Fibroblast of skin of right biceps (primary cell): ENCODE data around the gene TMEM53.

ENCODE experiments used
- DNase-seq: peaks from one replicate; pipeline ENCODE4 v3.0.0-alpha.2; 2013

TMEM53 gene

GRCh38 chr1:44674113-44675000 is at the start of gene TMEM53, which contains the start of gene ARMH1:
Gene TMEM53 (minus strand): TSS chr1:44674481. CDS start chr1:44674391, 90 bp downstream.
Gene ARMH1 (plus strand): TSS chr1:44674714. CDS start chr1:44689698, 14,984 bp downstream.
- DNase-seq, result peak; percentile 99

- no peak for DNase-seq
Measured at GRCh38 chr1:44723496-44724295, 49.4 kb upstream of the TMEM53 start.

GRCh38 chr1:44723064-44723463 is 48.8 kb upstream of the TMEM53 start:
- DNase-seq, result no peak

- peak; percentile 91 for DNase-seq
Measured at GRCh38 chr1:44721485-44722361, 47.4 kb upstream of the TMEM53 start.

- no peak for DNase-seq
Measured at GRCh38 chr1:44720281-44720680, 46.0 kb upstream of the TMEM53 start.

- DNase-seq, result no peak
Measured at GRCh38 chr1:44719318-44719717, 45.0 kb upstream of the TMEM53 start.

- no peak for DNase-seq
Measured at GRCh38 chr1:44718091-44718490, 43.8 kb upstream of the TMEM53 start.

GRCh38 chr1:44717653-44718052 is 43.4 kb upstream of the TMEM53 start:
- DNase-seq, result no peak

- DNase-seq, result no peak
Measured at GRCh38 chr1:44717156-44717555, 42.9 kb upstream of the TMEM53 start.

GRCh38 chr1:44714944-44715571 is 40.8 kb upstream of the TMEM53 start:
- peak; percentile 66 for DNase-seq

GRCh38 chr1:44714532-44714931 is 40.3 kb upstream of the TMEM53 start:
- no peak for DNase-seq

- DNase-seq, result no peak
Measured at GRCh38 chr1:44713321-44713781, 39.1 kb upstream of the TMEM53 start.

GRCh38 chr1:44707959-44708831 is 33.9 kb upstream of the TMEM53 start:
- DNase-seq, result peak; percentile 54

GRCh38 chr1:44707112-44707881 is 33.0 kb upstream of the TMEM53 start:
- peak; percentile 95 for DNase-seq

- DNase-seq, result no peak
Measured at GRCh38 chr1:44705938-44706337, 31.7 kb upstream of the TMEM53 start.

GRCh38 chr1:44705470-44705869 is 31.2 kb upstream of the TMEM53 start:
- no peak for DNase-seq

GRCh38 chr1:44701141-44701573 is 26.9 kb upstream of the TMEM53 start:
- DNase-seq, result no peak

- DNase-seq, result no peak
Measured at GRCh38 chr1:44700573-44700972, 26.3 kb upstream of the TMEM53 start.

GRCh38 chr1:44699375-44699774 is 25.1 kb upstream of the TMEM53 start:
- DNase-seq, result peak; percentile 11

- DNase-seq, result no peak
Measured at GRCh38 chr1:44698138-44698537, 23.9 kb upstream of the TMEM53 start.
